ENCODE data around the gene DLGAP1.

DLGAP1 gene

DNA sequence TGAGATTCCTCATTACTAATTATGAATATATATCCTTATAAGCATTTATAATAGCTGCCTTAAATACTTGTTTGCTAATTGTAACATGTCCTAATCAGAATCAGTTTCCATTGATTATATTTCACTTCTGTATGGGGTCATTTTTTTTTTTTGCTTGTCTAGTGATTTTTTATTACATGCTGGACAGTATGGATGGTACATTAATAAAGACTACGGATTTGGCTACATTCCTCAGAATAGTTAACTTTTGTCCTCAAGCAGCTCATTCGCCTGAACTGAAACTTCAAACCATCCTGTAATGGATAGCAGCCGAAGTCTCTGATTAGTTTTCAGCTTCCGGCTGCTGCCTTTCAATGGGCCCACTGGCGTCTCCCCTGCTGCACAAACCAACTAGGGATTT is 993.4 kb downstream of the DLGAP1 start:
- Histone ChIP-seq H3K9me3 (ENCODE audit: low read length) (0 out of 2 replicates have a peak, but pooled peaks cover 5% of the 10 kb centered on the region), H3K4me2 (ENCODE audit: low read length) (no peak overlapping the region), H3K36me3 (ENCODE audit: insufficient read depth, low read length) (no peaks in the 10 kb centered on the region), H3K27ac (ENCODE audit: low read depth, low read length, poor library complexity, severe bottlenecking) (no peak overlapping the region), H3K4me3 (ENCODE audit: low read depth, low read length, poor library complexity, severe bottlenecking) (no peak overlapping the region), H3K79me2 (ENCODE audit: insufficient read depth, low read length) (no peaks in the 10 kb centered on the region), H3K27me3 (ENCODE audit: insufficient read depth, low read length) (no peaks in the 10 kb centered on the region), H3F3A (ENCODE audit: insufficient read depth, low read length) (no peaks in the 10 kb centered on the region), H2AFZ (ENCODE audit: low read length) (no peak overlapping the region), H3K9me2 (ENCODE audit: low read depth, low read length) (no peaks in the 10 kb centered on the region), H4K20me1 (ENCODE audit: insufficient read depth, low read length) (no peaks in the 10 kb centered on the region), H3K9ac (ENCODE audit: low read length) (no peak overlapping the region), H3K4me1 (ENCODE audit: insufficient read depth, low read length, severe bottlenecking) (peaks cover 14% of the 10 kb centered on the region)
- TF ChIP-seq EZH2 (IDR thresholded peaks at IDR 0.05; ENCODE audit: borderline replicate concordance, low read length): no peak
- TF ChIP-seq, protein P1, sequence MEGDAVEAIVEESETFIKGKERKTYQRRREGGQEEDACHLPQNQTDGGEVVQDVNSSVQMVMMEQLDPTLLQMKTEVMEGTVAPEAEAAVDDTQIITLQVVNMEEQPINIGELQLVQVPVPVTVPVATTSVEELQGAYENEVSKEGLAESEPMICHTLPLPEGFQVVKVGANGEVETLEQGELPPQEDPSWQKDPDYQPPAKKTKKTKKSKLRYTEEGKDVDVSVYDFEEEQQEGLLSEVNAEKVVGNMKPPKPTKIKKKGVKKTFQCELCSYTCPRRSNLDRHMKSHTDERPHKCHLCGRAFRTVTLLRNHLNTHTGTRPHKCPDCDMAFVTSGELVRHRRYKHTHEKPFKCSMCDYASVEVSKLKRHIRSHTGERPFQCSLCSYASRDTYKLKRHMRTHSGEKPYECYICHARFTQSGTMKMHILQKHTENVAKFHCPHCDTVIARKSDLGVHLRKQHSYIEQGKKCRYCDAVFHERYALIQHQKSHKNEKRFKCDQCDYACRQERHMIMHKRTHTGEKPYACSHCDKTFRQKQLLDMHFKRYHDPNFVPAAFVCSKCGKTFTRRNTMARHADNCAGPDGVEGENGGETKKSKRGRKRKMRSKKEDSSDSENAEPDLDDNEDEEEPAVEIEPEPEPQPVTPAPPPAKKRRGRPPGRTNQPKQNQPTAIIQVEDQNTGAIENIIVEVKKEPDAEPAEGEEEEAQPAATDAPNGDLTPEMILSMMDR (IDR thresholded peaks at IDR 0.05; ENCODE audit: low read length): no peak

DNA sequence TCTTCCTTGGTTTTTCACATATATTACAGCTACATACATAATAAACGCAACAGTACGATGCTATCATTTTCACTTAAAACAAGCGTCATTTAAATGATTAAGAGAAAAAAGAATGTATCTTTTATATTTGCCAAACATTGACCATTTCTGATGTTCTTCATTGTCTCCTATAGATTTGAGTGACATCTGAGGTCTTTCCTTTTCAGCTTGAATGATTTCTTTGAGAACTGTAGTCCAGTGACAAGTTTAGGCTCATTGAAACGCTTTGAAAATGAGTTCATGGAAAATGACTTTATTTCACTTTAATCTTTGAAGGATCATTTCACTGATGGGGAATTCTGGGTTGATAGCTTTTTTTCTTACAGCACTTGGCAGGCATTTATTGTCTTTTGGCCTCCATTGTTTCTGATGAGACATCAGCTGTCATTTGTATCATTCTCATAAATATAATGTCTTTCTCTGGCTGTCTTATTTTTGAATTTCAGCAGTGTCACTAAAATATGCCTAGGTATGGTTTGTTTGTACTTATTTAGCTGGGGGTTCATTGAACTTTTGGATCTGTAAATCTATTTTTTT is 994.2 kb downstream of the DLGAP1 start:
- Histone ChIP-seq H3K4me3 (ENCODE audit: low read depth, low read length, poor library complexity, severe bottlenecking) (no peak overlapping the region), H3K79me2 (ENCODE audit: insufficient read depth, low read length) (no peaks in the 10 kb centered on the region), H3K9me3 (ENCODE audit: low read length) (0 out of 2 replicates have a peak, but pooled peaks cover 5% of the 10 kb centered on the region), H3F3A (ENCODE audit: insufficient read depth, low read length) (no peaks in the 10 kb centered on the region), H3K4me1 (ENCODE audit: insufficient read depth, low read length, severe bottlenecking) (peaks cover 14% of the 10 kb centered on the region), H3K9ac (ENCODE audit: low read length) (no peak overlapping the region), H3K9me2 (ENCODE audit: low read depth, low read length) (no peaks in the 10 kb centered on the region), H3K27ac (ENCODE audit: low read depth, low read length, poor library complexity, severe bottlenecking) (no peak overlapping the region), H3K27me3 (ENCODE audit: insufficient read depth, low read length) (no peaks in the 10 kb centered on the region), H2AFZ (ENCODE audit: low read length) (no peak overlapping the region), H3K36me3 (ENCODE audit: insufficient read depth, low read length) (no peaks in the 10 kb centered on the region), H4K20me1 (ENCODE audit: insufficient read depth, low read length) (no peaks in the 10 kb centered on the region), H3K4me2 (ENCODE audit: low read length) (no peak overlapping the region)
- no peak for TF ChIP-seq EZH2 (IDR thresholded peaks at IDR 0.05; ENCODE audit: borderline replicate concordance, low read length)
- TF ChIP-seq, protein P1 (IDR thresholded peaks at IDR 0.05; ENCODE audit: low read length): no peak

DNA sequence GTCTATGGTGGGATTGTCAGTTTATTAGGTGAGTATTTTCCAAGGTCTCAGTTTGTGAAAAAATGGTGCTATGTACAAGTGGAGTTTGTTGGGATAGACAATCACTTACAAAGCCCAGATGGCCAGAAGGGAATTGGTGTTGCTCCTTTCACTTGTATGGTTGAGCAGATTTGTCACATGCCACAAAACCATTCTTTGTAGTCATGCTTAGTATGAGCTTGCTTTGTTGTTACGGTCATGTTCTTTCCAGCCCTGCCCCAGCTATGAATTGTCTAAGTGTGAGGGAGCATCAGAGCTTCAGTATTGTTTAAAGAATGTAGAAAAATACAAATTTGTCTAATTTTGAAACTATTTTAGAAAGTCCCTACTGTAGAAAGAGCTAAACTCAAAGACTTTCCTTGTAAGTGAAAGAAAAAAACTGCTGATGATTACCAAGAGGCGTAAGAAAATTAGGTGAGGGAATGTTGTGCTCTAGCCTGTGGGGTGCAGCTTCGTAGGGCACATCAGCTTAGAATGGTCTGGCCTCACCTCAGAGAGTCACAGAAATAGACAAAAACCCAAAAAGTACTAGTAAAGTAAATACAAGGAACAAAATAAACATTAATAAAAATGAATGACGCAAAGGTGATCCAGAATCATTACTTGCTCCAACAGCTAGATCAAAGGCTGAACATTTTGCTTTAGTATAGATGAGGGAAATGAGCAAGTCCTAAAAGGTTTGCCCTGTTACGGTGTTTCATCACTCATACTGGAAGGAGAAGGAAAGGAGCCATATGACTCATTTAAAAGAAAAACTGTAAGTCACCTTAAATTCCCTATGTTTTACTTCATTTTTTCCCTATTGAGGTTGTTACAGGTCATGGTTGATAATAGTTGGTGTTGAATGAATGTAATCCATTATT is 995.9 kb downstream of the DLGAP1 start:
- Histone ChIP-seq H3K27me3 (ENCODE audit: insufficient read depth, low read length) (no peaks in the 10 kb centered on the region), H3K9ac (ENCODE audit: low read length) (no peak overlapping the region), H3K79me2 (ENCODE audit: insufficient read depth, low read length) (no peaks in the 10 kb centered on the region), H3K27ac (ENCODE audit: low read depth, low read length, poor library complexity, severe bottlenecking) (no peak overlapping the region), H3F3A (ENCODE audit: insufficient read depth, low read length) (no peaks in the 10 kb centered on the region), H4K20me1 (ENCODE audit: insufficient read depth, low read length) (no peaks in the 10 kb centered on the region), H2AFZ (ENCODE audit: low read length) (no peak overlapping the region), H3K36me3 (ENCODE audit: insufficient read depth, low read length) (no peaks in the 10 kb centered on the region), H3K9me2 (ENCODE audit: low read depth, low read length) (no peaks in the 10 kb centered on the region), H3K4me3 (ENCODE audit: low read depth, low read length, poor library complexity, severe bottlenecking) (no peak overlapping the region), H3K4me2 (ENCODE audit: low read length) (no peak overlapping the region), H3K9me3 (ENCODE audit: low read length) (0 out of 2 replicates have a peak, but pooled peaks cover 5% of the 10 kb centered on the region), H3K4me1 (ENCODE audit: insufficient read depth, low read length, severe bottlenecking) (peaks cover 22% of the 10 kb centered on the region)
- TF ChIP-seq, protein P1 (IDR thresholded peaks at IDR 0.05; ENCODE audit: low read length): no peak
- no peak for TF ChIP-seq EZH2 (IDR thresholded peaks at IDR 0.05; ENCODE audit: borderline replicate concordance, low read length)

Measured in OCI-LY1 (cell line).